HG02588 (cell line): ENCODE measurements around the gene WDR91.

Source experiments
- ATAC-seq: cut with Tn5 transposase; IDR thresholded peaks from one replicate; pipeline ENCODE4 v1.9.1; 2021; ENCODE audit warnings: mild to moderate bottlenecking, moderate library complexity; ENCODE audit not compliant: unreplicated experiment

The WDR91 gene

GRCh38 chr7:135200821-135201331 is 10.4 kb downstream of the WDR91 start:
- no peak for ATAC-seq

DNA sequence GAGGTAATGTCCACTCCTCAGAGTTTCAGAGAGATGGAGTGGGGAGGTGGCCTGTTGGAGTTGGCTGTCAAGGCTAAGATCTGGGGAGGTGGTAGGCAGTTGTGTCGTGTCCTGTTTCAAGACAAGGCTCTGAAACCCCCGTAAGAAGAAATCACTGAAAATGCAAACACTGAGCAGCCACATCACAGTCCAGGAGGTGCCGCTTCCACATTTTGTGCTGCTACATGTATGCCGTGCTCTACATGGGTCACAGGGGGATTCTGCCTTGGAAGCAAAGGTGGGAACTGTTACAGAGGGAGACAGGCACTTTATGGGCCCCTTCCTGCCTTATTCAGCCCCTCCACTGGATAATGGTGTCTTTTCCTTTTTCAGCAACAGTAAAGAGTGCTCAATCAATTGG is 11.9 kb downstream of the WDR91 start:
- ATAC-seq, result no peak

DNA sequence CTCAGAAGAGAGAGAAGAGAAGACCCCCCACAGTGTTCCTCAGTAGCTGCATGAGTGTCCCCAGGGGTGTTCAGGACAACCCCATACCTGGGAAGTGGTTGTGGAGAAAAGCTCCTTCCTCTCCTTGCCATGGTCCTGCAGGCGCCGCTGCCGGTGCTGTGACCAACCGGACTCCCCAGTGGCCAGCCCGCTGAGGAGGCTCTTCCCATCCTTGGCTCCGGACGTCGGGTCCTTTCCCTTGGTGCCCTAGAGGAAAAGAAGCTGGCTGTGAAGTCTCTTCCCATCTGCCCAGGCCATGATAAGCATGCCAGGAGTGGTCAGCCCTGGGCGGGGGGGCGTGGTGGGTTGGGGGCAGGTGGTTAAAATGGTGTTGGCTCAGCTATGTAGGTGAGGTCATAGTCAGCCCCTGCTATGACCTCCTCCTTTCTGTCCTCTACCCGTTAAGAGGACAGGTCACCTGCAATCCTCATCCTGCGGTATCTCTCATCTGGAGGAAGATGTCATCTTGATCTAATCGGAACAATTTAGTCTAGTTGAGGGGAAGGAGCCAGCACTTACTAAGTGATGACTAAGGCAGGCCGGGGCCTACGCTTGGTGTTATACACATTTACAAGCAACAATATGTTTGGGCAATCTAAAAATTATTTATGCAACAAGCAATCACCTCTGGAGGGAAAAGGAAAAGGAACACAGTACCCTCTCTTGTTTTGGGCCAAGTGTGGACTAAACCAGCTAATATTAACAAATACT is 13.2 kb downstream of the WDR91 start:
- ATAC-seq, result peak; percentile 22

DNA sequence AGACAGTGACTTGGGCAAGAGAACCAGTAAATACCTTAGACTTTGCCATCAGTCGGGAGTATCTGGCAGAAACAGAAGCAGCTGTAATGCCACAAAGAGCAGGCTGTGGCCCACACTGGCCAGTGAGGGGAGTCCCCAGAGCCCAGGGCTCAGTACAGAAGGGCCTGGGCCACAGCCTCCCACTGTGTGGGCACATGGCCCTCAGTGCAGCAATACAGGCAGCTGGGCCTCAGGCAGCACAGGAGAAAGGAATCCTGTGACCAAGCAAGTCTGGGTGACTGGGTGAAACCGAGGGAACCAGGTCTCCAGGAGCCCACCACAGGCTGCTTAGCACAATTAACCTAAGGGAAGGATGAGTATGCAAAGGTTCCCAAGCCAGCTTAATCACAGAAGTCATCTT is 14.0 kb downstream of the WDR91 start:
- ATAC-seq, result peak; percentile 66

GRCh38 chr7:135195968-135196629 is 15.2 kb downstream of the WDR91 start:
- no peak for ATAC-seq

- ATAC-seq, result no peak
These were observed 16.2 kb downstream of the WDR91 start for GRCh38 chr7:135195156-135195555.

DNA sequence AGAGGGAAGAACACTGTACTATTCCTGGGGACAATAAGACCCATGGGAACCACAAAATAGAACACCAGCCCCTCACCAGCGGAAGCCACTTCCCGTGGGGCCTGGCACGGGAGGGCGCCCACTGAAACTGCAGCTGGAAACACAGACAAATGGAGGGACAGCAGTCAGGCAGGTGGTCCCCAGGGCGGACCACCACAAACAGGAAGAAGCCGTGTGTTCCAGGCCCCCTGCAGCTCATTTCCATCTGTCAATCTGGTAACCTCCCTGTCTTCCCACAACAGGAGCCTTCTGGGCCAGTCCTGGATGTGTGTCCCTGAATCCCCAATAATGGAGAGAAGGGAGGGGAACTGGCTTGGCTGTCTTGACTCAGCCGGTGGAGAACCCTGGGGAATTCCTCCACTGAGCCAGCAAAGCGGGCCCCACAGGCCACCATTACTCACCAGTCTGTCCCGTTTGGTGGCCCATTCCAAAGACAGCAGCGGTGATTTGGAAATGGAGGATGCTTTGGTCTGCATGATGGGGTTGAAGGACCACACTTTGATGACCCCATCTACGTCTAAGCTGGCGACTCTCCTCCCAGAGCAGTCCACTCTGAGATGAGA is 16.7 kb downstream of the WDR91 start:
- no peak for ATAC-seq

DNA sequence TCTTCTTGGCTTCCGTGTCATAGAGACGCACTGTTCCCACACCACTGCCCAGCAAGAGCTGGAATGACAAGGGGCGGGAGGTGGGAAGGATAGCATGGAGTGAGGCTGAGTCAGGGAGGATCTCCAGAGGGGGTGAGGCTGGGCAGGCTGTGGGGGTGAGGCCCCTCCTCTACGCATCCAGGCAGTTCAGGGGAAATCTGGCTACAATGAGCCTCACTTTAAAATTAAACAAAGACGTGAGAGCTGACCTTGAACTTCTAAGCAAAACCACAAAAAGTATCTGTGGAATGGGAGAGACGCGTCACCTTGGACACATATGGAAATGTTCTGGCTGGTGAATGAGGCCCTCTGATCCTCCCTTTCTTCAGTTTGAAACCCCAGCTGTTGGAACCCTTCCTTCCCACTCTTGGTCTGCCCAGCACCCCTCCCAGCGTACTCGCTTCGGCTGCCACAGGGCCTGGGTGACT is 17.7 kb downstream of the WDR91 start:
- ATAC-seq, result no peak

- no peak for ATAC-seq
These were observed 18.3 kb downstream of the WDR91 start for GRCh38 chr7:135192914-135193536.

- no peak for ATAC-seq
These were observed 20.6 kb downstream of the WDR91 start for GRCh38 chr7:135190703-135191102.

DNA sequence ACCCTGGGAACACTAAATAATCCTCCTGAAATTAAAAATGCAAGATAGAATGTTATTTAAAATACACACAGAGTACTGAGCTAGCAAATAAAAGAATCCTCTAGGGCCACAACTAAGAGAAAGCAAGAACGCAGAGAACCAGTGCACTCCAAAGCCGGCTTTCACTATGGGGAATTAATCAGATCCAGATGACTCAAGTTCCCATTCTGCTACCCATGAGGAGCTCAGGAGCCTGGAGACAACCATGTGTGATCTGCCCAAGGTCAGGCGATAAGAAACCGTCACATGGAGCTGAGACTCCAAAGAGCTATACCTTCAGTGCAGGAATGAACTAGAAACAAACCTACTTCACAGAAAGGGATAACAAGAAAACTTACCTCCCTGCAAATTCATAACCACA is 21.4 kb downstream of the WDR91 start:
- ATAC-seq, result no peak

GRCh38 chr7:135189221-135189662 is 22.1 kb downstream of the WDR91 start:
- no peak for ATAC-seq

DNA sequence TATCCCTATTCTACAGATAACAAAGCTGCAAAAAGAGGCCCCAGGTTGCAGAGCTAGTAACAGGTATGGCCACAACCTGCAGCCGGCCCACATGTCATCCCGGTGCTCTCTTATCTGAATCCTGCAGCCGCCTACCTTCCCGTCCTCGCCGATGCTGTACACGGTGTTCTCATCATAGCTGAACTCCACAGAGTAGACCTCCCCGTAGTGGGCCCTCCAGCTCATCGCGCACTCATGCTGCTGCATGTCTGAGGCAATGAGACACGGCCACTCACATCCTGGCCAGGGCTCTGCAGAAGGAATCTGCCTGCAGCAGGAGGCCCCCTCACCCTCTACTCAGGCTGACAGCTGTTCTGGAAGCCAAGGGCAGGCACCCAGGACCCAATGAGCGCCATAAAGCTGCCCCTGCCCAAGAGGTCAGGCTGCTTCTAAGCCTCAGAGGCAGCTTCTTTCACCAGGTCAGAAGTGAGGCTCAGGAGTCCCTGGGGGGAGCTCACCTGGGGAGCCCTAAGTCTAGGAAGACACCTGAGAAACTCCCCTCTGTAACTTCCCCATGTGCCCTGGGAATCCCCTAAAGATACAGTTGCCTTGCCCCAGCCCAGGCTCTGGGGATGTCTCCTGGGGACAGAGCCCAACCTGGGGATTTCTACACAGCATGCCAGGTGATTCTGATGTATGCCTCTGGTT is 22.9 kb downstream of the WDR91 start:
- peak; percentile 53 for ATAC-seq

DNA sequence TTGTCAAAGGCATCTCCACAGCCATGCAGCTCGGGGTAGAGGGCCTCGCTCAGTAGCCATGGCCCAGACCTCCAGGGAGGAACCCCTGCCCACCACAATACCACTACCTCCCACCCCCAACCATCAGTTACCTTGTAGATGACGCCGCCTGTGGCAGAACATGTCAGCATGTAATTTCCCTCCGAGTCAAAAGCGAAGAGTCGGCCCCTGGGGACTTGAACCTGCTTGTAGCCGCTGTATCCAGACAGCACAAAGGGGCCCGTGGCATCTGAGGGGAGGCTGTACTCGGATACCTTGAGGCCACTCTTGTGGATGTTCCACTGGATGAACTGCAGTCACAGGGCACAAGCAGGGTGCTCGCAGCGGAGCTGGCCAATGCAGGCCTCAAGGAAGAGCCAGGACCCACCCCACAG is 24.5 kb downstream of the WDR91 start:
- peak; percentile 45 for ATAC-seq

DNA sequence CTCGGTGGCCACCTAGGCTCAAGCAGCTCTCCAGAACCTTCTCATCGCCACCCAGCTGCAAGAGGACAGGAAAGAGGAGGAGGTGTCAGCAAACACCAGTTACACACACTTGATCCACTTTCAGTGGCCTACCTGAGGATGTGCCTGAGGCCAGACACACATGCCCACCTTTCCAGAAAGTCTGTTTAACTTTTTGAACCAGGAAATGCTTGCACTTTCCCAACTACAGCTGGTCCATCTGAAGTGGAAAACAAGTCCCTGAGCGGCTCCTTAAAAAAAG is 25.1 kb downstream of the WDR91 start:
- ATAC-seq, result no peak

- ATAC-seq, result no peak
These were observed 25.7 kb downstream of the WDR91 start for GRCh38 chr7:135185471-135186260.

- ATAC-seq, result no peak
These were observed 27.0 kb downstream of the WDR91 start for GRCh38 chr7:135184254-135184841.

DNA sequence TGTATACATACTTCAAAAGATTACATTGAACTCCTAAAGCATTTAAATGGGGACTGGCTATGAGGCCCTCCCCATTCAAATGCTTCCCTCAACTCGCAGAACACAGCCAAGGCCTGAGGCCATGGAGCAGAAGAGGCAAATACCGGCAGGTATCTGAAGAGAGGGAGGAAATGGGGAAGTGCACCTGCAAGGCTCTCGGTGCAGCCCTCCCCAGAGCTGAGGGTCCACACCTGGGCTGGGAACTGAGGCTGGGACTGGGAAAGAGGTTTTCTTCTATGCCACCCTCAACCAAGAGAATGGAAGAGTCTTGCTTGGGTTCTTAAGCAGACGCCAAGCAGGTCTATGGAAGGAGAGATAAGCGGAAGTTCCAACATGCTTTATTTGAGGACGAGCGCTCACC is 27.8 kb downstream of the WDR91 start:
- ATAC-seq, result no peak

- ATAC-seq, result no peak
These were observed 29.2 kb downstream of the WDR91 start for GRCh38 chr7:135181929-135182678.
